AG04450 (cell line): ENCODE results near the gene SNCB. TPM values are rescaled to one million over a fixed set of nuclear protein-coding genes. Genes with fewer than 3 reads are reported as not detected.

Experiments used
- CTCF ChIA-PET: fragments of 300-600, 350-600 bp; formaldehyde crosslinking; extraction: SDS; loops from one replicate; lab custom pipeline; 2022; ENCODE audit warnings: antibody characterized with exemption, inconsistent platforms; lab: Charles Lee
- POLR2A ChIA-PET: fragments of 350-600 bp; formaldehyde crosslinking; extraction: SDS; loops from one replicate; lab custom pipeline; 2021; ENCODE audit warnings: antibody characterized with exemption, inconsistent platforms; lab: Yijun Ruan, JAX
- DNase-seq: peaks from one replicate; pipeline ENCODE4 v3.0.0-alpha.2; 2011; ENCODE audit warnings: low read depth, low spot score
- H3K27ac ChIP-seq: one replicate; pipeline ENCODE4 v1.5.1; 2012; ENCODE audit warnings: low read depth, low read length, control low read depth
- H3K27me3 ChIP-seq: one replicate; pipeline ENCODE4 v1.6.0; 2012; ENCODE audit warnings: low read length; ENCODE audit not compliant: control insufficient read depth, insufficient read depth
- H3K4me3 ChIP-seq: 2 replicates; pipeline ENCODE4 v1.5.1; 2011; ENCODE audit warnings: mild to moderate bottlenecking, low read depth, low read length, control low read depth
- H3K9me3 ChIP-seq: 2 replicates; pipeline ENCODE4 v1.5.1; 2012; ENCODE audit warnings: low read length; ENCODE audit not compliant: control insufficient read depth, insufficient read depth
- CTCF ChIP-seq: IDR thresholded peaks from 2 replicates; pipeline ENCODE4 v1.5.1; 2011; ENCODE audit warnings: low read depth, low read length, control low read depth, inconsistent platforms
- polyA plus RNA-seq: library from polyadenylated mRNA; depleted of rRNA; stranded (reverse); fragments of >200 nt; gene quantifications from 2 replicates; pipeline ENCODE4 v1.2.3, GENCODE V29; 2011

SNCB gene
- polyA plus RNA-seq, 1 experiment, result 0.17 TPM

- peaks cover 6% of the 10 kb centered on the region for H3K27me3 ChIP-seq
- H3K4me3 ChIP-seq, result no peak overlapping the region
- peaks cover 9% of the 10 kb centered on the region; the same call in 1 of the 2 replicates for H3K9me3 ChIP-seq
- no peak for TF ChIP-seq CTCF
- CTCF ChIA-PET, result interaction anchor here (1.4 kb wide), 1 partner anchor 45 kb away, joined by 5 read pairs; no protein-coding TSS in a partner anchor
- POLR2A ChIA-PET, result interaction anchor here (0.5 kb wide), 1 partner anchor 176 kb away, joined by 3 read pairs; no protein-coding TSS in a partner anchor
- H3K27ac ChIP-seq, result no peak overlapping the region
- DNase-seq, result peak; percentile 45
Measured at GRCh38 chr5:176614805-176615478, 15.4 kb downstream of the SNCB start.

- POLR2A ChIA-PET, result interaction anchor here (1.2 kb wide), 1 partner anchor 76 kb away, joined by 4 read pairs; no protein-coding TSS in a partner anchor
- TF ChIP-seq CTCF, result no peak
- DNase-seq, result no peak
- Histone ChIP-seq H3K4me3 (no peak overlapping the region), H3K9me3 (no peaks in the 10 kb centered on the region), H3K27ac (no peak overlapping the region), H3K27me3 (no peaks in the 10 kb centered on the region)
- CTCF ChIA-PET, result interaction anchor here (0.7 to 1.8 kb wide), 4 partner anchors 39 to 165 kb away, joined by 3 to 9 read pairs (median 8); no protein-coding TSS in a partner anchor
Measured at GRCh38 chr5:176612855-176613254, 17.5 kb downstream of the SNCB start.

- Histone ChIP-seq H3K9me3 (no peaks in the 10 kb centered on the region), H3K27me3 (no peaks in the 10 kb centered on the region), H3K27ac (no peak overlapping the region), H3K4me3 (no peak overlapping the region)
- POLR2A ChIA-PET, result no interaction called here
- no peak for DNase-seq
- no peak for TF ChIP-seq CTCF
- CTCF ChIA-PET, result interaction anchor here (1.2 kb wide), 1 partner anchor 164 kb away, joined by 6 read pairs; no protein-coding TSS in a partner anchor
Measured at GRCh38 chr5:176612008-176612407, 18.3 kb downstream of the SNCB start.

- H3K4me3 ChIP-seq, result no peak overlapping the region
- no peaks in the 10 kb centered on the region for H3K9me3 ChIP-seq
- no peaks in the 10 kb centered on the region for H3K27me3 ChIP-seq
- H3K27ac ChIP-seq, result no peak overlapping the region
- ChIA-PET CTCF (no interaction called here), POLR2A (no interaction called here)
- peak; percentile 69 for DNase-seq
- no peak for TF ChIP-seq CTCF
Measured at GRCh38 chr5:176611435-176611834, 18.9 kb downstream of the SNCB start.

GRCh38 chr5:176610435-176610773 lies 19.9 kb downstream of the SNCB start:
- TF ChIP-seq CTCF, result no peak
- POLR2A ChIA-PET, result interaction anchor here (0.6 kb wide), 1 partner anchor 21 kb away, joined by 4 read pairs; no protein-coding TSS in a partner anchor
- H3K27ac ChIP-seq, result no peak overlapping the region
- H3K9me3 ChIP-seq, result no peaks in the 10 kb centered on the region
- DNase-seq, result no peak
- CTCF ChIA-PET, result interaction anchor here (0.6 kb wide), 1 partner anchor 217 kb away, joined by 3 read pairs; no protein-coding TSS in a partner anchor
- peak overlapping the region; percentile 73 for H3K4me3 ChIP-seq
- H3K27me3 ChIP-seq, result no peaks in the 10 kb centered on the region
